Gastrocnemius medialis (tissue), 4 donors: ENCODE results near the gene CPED1. TPM values are rescaled to one million over a fixed set of nuclear protein-coding genes. Genes with fewer than 3 reads are reported as not detected.

ENCODE experiments used
- ATAC-seq, 2 donors: fragments of 150-250 bp; one replicate each; pipeline ENCODE4 v1.9.1; 2016
- DNase-seq, 2 donors: peaks; one replicate each; pipeline ENCODE4 v3.0.0-alpha.2; 2019
- H3K27ac ChIP-seq, 4 donors: fragments of 200-600 bp; sonication (generic); 1 replicate in 1 of 4; 2 replicates in 3 of 4; pipeline ENCODE4 v1.5.1; 2016 to 2018; ENCODE audit warnings: mild to moderate bottlenecking in 2 of 4, moderate library complexity in 1 of 4
- H3K27me3 ChIP-seq, 3 donors: fragments of 200-600 bp; sonication (generic) in 2 of 3; 1 replicate in 1 of 3; 2 replicates in 2 of 3; pipeline versions ENCODE4 v1.5.1 to v1.6.0; 2016 to 2019; ENCODE audit warnings: mild to moderate bottlenecking in 1 of 3, moderate library complexity in 1 of 3
- H3K36me3 ChIP-seq, 2 donors: fragments of 200-600 bp; sonication (generic) in 1 of 2; one replicate each; pipeline ENCODE4 v1.5.1; 2017 to 2018
- H3K4me1 ChIP-seq, 2 donors: fragments of 200-600 bp; sonication (generic) in 1 of 2; one replicate each; pipeline ENCODE4 v1.5.1; 2016 to 2017; ENCODE audit warnings: mild to moderate bottlenecking in 2 of 2
- H3K4me3 ChIP-seq, 4 donors: fragments of 200-600 bp; sonication (generic) in 3 of 4; 1 replicate in 1 of 4; 2 replicates in 3 of 4; pipeline ENCODE4 v1.5.1; 2016 to 2019; ENCODE audit warnings: mild to moderate bottlenecking in 2 of 4
- H3K9me3 ChIP-seq, 3 donors: fragments of 200-600 bp; sonication (generic) in 2 of 3; 1 replicate in 1 of 3; 2 replicates in 2 of 3; pipeline ENCODE4 v1.5.1; 2016 to 2019
- CTCF ChIP-seq, 5 experiments: fragments of 450-650 bp in 3 of 5; fragments of 200-600 bp in 2 of 5; sonication (generic) in 2 of 5; IDR thresholded peaks in 4 of 5; conservative IDR thresholded peaks in 1 of 5; 1 replicate in 4 of 5; 2 replicates in 1 of 5; pipeline ENCODE4 v1.5.1; 2016 to 2019; ENCODE audit warnings: antibody characterized with exemption in 5 of 5, mild to moderate bottlenecking in 3 of 5, moderate library complexity in 3 of 5
- POLR2A ChIP-seq, 2 donors: fragments of 450-650 bp; IDR thresholded peaks; one replicate each; pipeline ENCODE4 v1.6.1; 2017; ENCODE audit warnings: antibody characterized with exemption in 2 of 2, mild to moderate bottlenecking in 2 of 2, moderate library complexity in 2 of 2
- in situ Hi-C, 4 donors: fragments of 200-750 bp; cut with MboI; loops; one replicate each; pipeline versions ENCODE4 v1.15.0 to v1.8.0; 2017; ENCODE audit warnings: low sequenced_read_pairs in 4 of 4
- intact Hi-C: fragments of 100-400 bp; cut with DNase I; formaldehyde crosslinking; loops from one replicate; pipeline ENCODE4 v1.15.1; 2023; ENCODE audit warnings: low total_unique reads
- total RNA-seq, 4 donors: library from RNA; depleted of rRNA; stranded (reverse); fragments of >200 nt; gene quantifications; one replicate each; pipeline versions ENCODE4 v1.1.0 to v1.2.3, GENCODE V29; 2016

CPED1 gene
- total RNA-seq, 4 donors from 2014 or later = 4.8 to 35.5 (median 34.1) TPM

GRCh38 chr7:121080913-121081326, 92.4 kb downstream of the CPED1 start:
- DNase-seq (no peak), ATAC-seq (no peak)
- no peaks in the 10 kb centered on the region for H3K9me3 ChIP-seq
- in situ Hi-C loops = loop anchor here in 3 of 4 donors (5.0 kb wide), 2 partner anchors 89 to 94 kb away; partner anchors contain the start of gene CPED1 (in 2 of the 3)
- H3K4me1 ChIP-seq = peaks cover 80 to 87% of the 10 kb centered on the region in 2 donors
- TF ChIP-seq POLR2A (IDR thresholded peaks at IDR 0.05) = no peak
- TF ChIP-seq CTCF (IDR thresholded peaks at IDR 0.05 in 4 of 5, conservative IDR thresholded peaks at IDR 0.05 in 1 of 5) = no peak
- no peaks in the 10 kb centered on the region for H3K27me3 ChIP-seq
- intact Hi-C loops = loop anchor here (1.0 kb wide), 1 partner anchor 93 kb away; the partner anchor contains the start of gene CPED1
- no peaks in the 10 kb centered on the region for H3K36me3 ChIP-seq
- no peak overlapping the region for H3K4me3 ChIP-seq
- H3K27ac ChIP-seq = peak overlapping the region; percentile 69 to 90 (median 80)

- intact Hi-C loops = loop anchor here (1.0 kb wide), 1 partner anchor 93 kb away; the partner anchor contains the start of gene CPED1
- ATAC-seq (peak; percentile 48 to 53), DNase-seq (no peak)
- Histone ChIP-seq H3K36me3 (no peaks in the 10 kb centered on the region), H3K4me1 (peaks cover 80 to 87% of the 10 kb centered on the region in 2 donors), H3K27ac (peak overlapping the region; percentile 69 to 90 (median 80)), H3K27me3 (no peaks in the 10 kb centered on the region), H3K4me3 (no peak overlapping the region), H3K9me3 (no peaks in the 10 kb centered on the region)
- in situ Hi-C loops = loop anchor here in 3 of 4 donors (5.0 kb wide), 2 partner anchors 89 to 94 kb away; partner anchors contain the start of gene CPED1 (in 2 of the 3)
- peak; percentile 73 to 84 (median 77) for TF ChIP-seq CTCF (IDR thresholded peaks at IDR 0.05 in 4 of 5, conservative IDR thresholded peaks at IDR 0.05 in 1 of 5)
- TF ChIP-seq POLR2A (IDR thresholded peaks at IDR 0.05) = no peak
Measured at GRCh38 chr7:121081327-121081936, 92.9 kb downstream of the CPED1 start.

- TF ChIP-seq POLR2A (IDR thresholded peaks at IDR 0.05) (no peak), CTCF (IDR thresholded peaks at IDR 0.05 in 4 of 5, conservative IDR thresholded peaks at IDR 0.05 in 1 of 5) (no peak)
- DNase-seq = no peak
- H3K9me3 ChIP-seq = no peaks in the 10 kb centered on the region
- no peak overlapping the region for H3K4me3 ChIP-seq
- in situ Hi-C loops = loop anchor here in 3 of 4 donors (5.0 kb wide), 2 partner anchors 90 to 95 kb away; partner anchors contain the start of gene CPED1 (in 2 of the 3)
- peaks cover 73 to 81% of the 10 kb centered on the region in 2 donors for H3K4me1 ChIP-seq
- no peaks in the 10 kb centered on the region for H3K27me3 ChIP-seq
- ATAC-seq = peak in 1 of 2 donors; percentile 1
- peak overlapping the region; percentile 69 to 90 (median 80) for H3K27ac ChIP-seq
- no peaks in the 10 kb centered on the region for H3K36me3 ChIP-seq
- intact Hi-C loops = no loop called here
Measured at GRCh38 chr7:121082400-121083101, 94.0 kb downstream of the CPED1 start.

- Histone ChIP-seq H3K27ac (peak overlapping the region; percentile 69 to 90 (median 80)), H3K4me1 (peaks cover 67 to 77% of the 10 kb centered on the region in 2 donors), H3K27me3 (no peaks in the 10 kb centered on the region), H3K36me3 (no peaks in the 10 kb centered on the region), H3K4me3 (no peak overlapping the region), H3K9me3 (no peaks in the 10 kb centered on the region)
- DNase-seq = peak; percentile 44 to 70
- TF ChIP-seq POLR2A (IDR thresholded peaks at IDR 0.05) (no peak), CTCF (IDR thresholded peaks at IDR 0.05 in 4 of 5, conservative IDR thresholded peaks at IDR 0.05 in 1 of 5) (no peak)
- intact Hi-C loops = no loop called here
- in situ Hi-C loops = loop anchor here in 3 of 4 donors (5.0 kb wide), 2 partner anchors 91 to 96 kb away; partner anchors contain the start of gene CPED1 (in 2 of the 3)
- peak; percentile 77 to 84 for ATAC-seq
Measured at GRCh38 chr7:121083138-121083789, 94.8 kb downstream of the CPED1 start.
